IMR-90 (cell line): ENCODE data around the gene AGMO. TPM values are rescaled to one million over a fixed set of nuclear protein-coding genes. Genes with fewer than 3 reads are reported as not detected.
A peak's percentile ranks its signal among the peaks of the same experiment; 100 is the strongest.

Experiments
- ATAC-seq: fragments of 200-7000 bp; cut with Tn5 transposase; 2 replicates; pipeline ENCODE4 v1.9.1; 2020; ENCODE audit warnings: low read depth, mild to moderate bottlenecking, moderate library complexity
- BruUV-seq: library from RNA; stranded (reverse); fragments of 400-500 nt; replicated peaks from 2 replicates; lab custom pipeline; 2021; lab: Mats Ljungman, UMichigan
- CTCF ChIA-PET: fragments of 300-600 bp; formaldehyde crosslinking; extraction: SDS; loops from one replicate; lab custom pipeline; 2021; ENCODE audit warnings: antibody characterized with exemption; lab: Yijun Ruan, JAX
- POLR2A ChIA-PET: fragments of 300-600 bp; sonication (Branson Sonifier 250); formaldehyde crosslinking; loops from one replicate; lab custom pipeline; 2022; ENCODE audit warnings: antibody characterized with exemption; ENCODE audit not compliant: unreplicated experiment; lab: Charles Lee
- DNase-seq: peaks from one replicate; pipeline ENCODE4 v3.0.0; 2013
- H2AFZ ChIP-seq: replicated peaks from 2 replicates; pipeline ENCODE3; 2013; ENCODE audit warnings: low read length, mild to moderate bottlenecking; ENCODE audit not compliant: poor library complexity
- H2AK5ac ChIP-seq: 2 replicates; pipeline ENCODE4 v1.6.1; 2013; ENCODE audit warnings: low read depth, low read length, inconsistent platforms
- H2AK9ac ChIP-seq: replicated peaks from 2 replicates; pipeline ENCODE3; 2013; ENCODE audit warnings: mild to moderate bottlenecking, low read depth, low read length, moderate library complexity; ENCODE audit not compliant: poor library complexity
- H2BK120ac ChIP-seq: 2 replicates; pipeline ENCODE4 v1.6.1; 2013; ENCODE audit warnings: low read depth, low read length, inconsistent platforms
- H2BK15ac ChIP-seq: 3 replicates; pipeline ENCODE4 v1.6.1; 2013; ENCODE audit warnings: low read depth, low read length, inconsistent platforms
- H2BK20ac ChIP-seq: 2 replicates; pipeline ENCODE4 v1.6.1; 2013; ENCODE audit warnings: low read depth, mild to moderate bottlenecking, inconsistent platforms, low read length, moderate library complexity
- H2BK5ac ChIP-seq: 2 replicates; pipeline ENCODE4 v1.6.1; 2013; ENCODE audit warnings: mild to moderate bottlenecking, low read depth, low read length, inconsistent platforms; ENCODE audit not compliant: poor library complexity, severe bottlenecking
- H3K14ac ChIP-seq: replicated peaks from 2 replicates; pipeline ENCODE4 v1.6.1; 2013; ENCODE audit warnings: low read depth, low read length, inconsistent platforms
- H3K18ac ChIP-seq: 2 replicates; pipeline ENCODE4 v1.6.1; 2013; ENCODE audit warnings: low read depth, low read length, control low read depth
- H3K23ac ChIP-seq: 2 replicates; pipeline ENCODE4 v1.6.1; 2013; ENCODE audit warnings: low read depth, low read length, inconsistent platforms
- H3K27ac ChIP-seq: 2 replicates; pipeline ENCODE4 v1.5.1; 2013; ENCODE audit warnings: mild to moderate bottlenecking, control low read depth, low read length; ENCODE audit not compliant: insufficient read depth
- H3K27me3 ChIP-seq: 2 replicates; pipeline ENCODE4 v1.6.1; 2013; ENCODE audit warnings: low read length; ENCODE audit not compliant: control insufficient read depth, insufficient read depth
- H3K36me3 ChIP-seq: 2 replicates; pipeline ENCODE4 v1.6.1; 2013; ENCODE audit warnings: low read length, mixed read lengths; ENCODE audit not compliant: control insufficient read depth, insufficient read depth
- H3K4ac ChIP-seq: 2 replicates; pipeline ENCODE4 v1.6.1; 2013; ENCODE audit warnings: low read depth, low read length, inconsistent platforms
- H3K4me1 ChIP-seq: 2 replicates; pipeline ENCODE4 v1.6.1; 2013; ENCODE audit warnings: low read length, mixed read lengths; ENCODE audit not compliant: control insufficient read depth, insufficient read depth
- H3K4me2 ChIP-seq: 2 replicates; pipeline ENCODE4 v1.6.1; 2013; ENCODE audit warnings: low read depth, mild to moderate bottlenecking, control low read depth, low read length, moderate library complexity
- H3K4me3 ChIP-seq: 2 replicates; pipeline ENCODE4 v1.5.1; 2013; ENCODE audit warnings: low read depth, mild to moderate bottlenecking, control low read depth, low read length, moderate library complexity; ENCODE audit not compliant: insufficient read depth
- H3K56ac ChIP-seq: 2 replicates; pipeline ENCODE4 v1.6.1; 2013; ENCODE audit warnings: low read length, inconsistent platforms; ENCODE audit not compliant: insufficient read depth; ENCODE audit errors: extremely low read depth
- H3K79me1 ChIP-seq, 2 experiments: 2 replicates each; pipeline ENCODE4 v1.6.1; 2013; ENCODE audit warnings: low read length in 2 of 2, inconsistent platforms in 1 of 2, low read depth in 1 of 2
- H3K9ac ChIP-seq: 2 replicates; pipeline ENCODE4 v1.6.1; 2013; ENCODE audit warnings: low read depth, low read length, control low read depth
- H3K9me1 ChIP-seq: 2 replicates; pipeline ENCODE4 v1.6.1; 2013; ENCODE audit warnings: low read length, inconsistent platforms; ENCODE audit not compliant: insufficient read depth
- H3K9me3 ChIP-seq: 2 replicates; pipeline ENCODE4 v1.6.1; 2013; ENCODE audit warnings: low read length; ENCODE audit not compliant: control insufficient read depth, insufficient read depth
- H4K20me1 ChIP-seq: 2 replicates; pipeline ENCODE4 v1.6.1; 2013; ENCODE audit warnings: low read length, inconsistent platforms; ENCODE audit not compliant: insufficient read depth
- H4K5ac ChIP-seq: 2 replicates; pipeline ENCODE4 v1.6.1; 2013; ENCODE audit warnings: mild to moderate bottlenecking, low read depth, low read length, control low read depth
- H4K8ac ChIP-seq, 2 experiments: 2 replicates each; pipeline ENCODE4 v1.6.1; 2013; ENCODE audit warnings: low read depth in 2 of 2, low read length in 2 of 2, control low read depth in 1 of 2, inconsistent platforms in 1 of 2
- H4K91ac ChIP-seq: 2 replicates; pipeline ENCODE4 v1.6.1; 2013; ENCODE audit warnings: low read depth, low read length, inconsistent platforms; ENCODE audit not compliant: insufficient read depth
- MAFK ChIP-seq: IDR thresholded peaks from 2 replicates; pipeline ENCODE4 v1.6.1; 2012; ENCODE audit warnings: low read depth, low read length, improper control_type of control experiment
- RCOR1 ChIP-seq: IDR thresholded peaks from 2 replicates; pipeline ENCODE4 v1.6.1; 2012; ENCODE audit warnings: mild to moderate bottlenecking, low read length, improper control_type of control experiment; ENCODE audit not compliant: insufficient replicate concordance
- WGBS, 2 experiments: methylation state at CpG; one replicate each; pipeline versions ENCODE4 v1.1.5 to v1.1.7; 2013; ENCODE audit warnings: missing lambda C conversion rate in 2 of 2; ENCODE audit not compliant: insufficient read length in 1 of 2; ENCODE audit errors: extremely low coverage in 2 of 2; 5-methylcytosine and 5-hydroxymethylcytosine counted together
- dilution Hi-C: fragments of 300-500 bp; cut with HindIII; formaldehyde crosslinking; loops from one replicate; pipeline ENCODE4 v1.14.3; 2018; ENCODE audit warnings: low sequenced_read_pairs; ENCODE audit not compliant: unreplicated experiment
- in situ Hi-C: fragments of 300-500 bp; cut with MboI; formaldehyde crosslinking; loops from 3 replicates; pipeline ENCODE4 v1.14.3; 2019; ENCODE audit warnings: low sequenced_read_pairs, inconsistent platforms, mixed read lengths
- intact Hi-C: fragments of 100-400 bp; cut with micrococcal nuclease; formaldehyde crosslinking; loops from 2 replicates; pipeline ENCODE4 v1.10.0; 2022
- polyA plus RNA-seq, 3 experiments: library from polyadenylated mRNA; depleted of rRNA; stranded (reverse); fragments of >200 nt; gene quantifications; 2 replicates each; pipeline ENCODE4 v1.2.3, GENCODE V29; 2012; ENCODE audit warnings: low replicate concordance in 1 of 3
- total RNA-seq: library from RNA; depleted of rRNA; stranded (reverse); fragments of >200 nt; gene quantifications from 2 replicates; pipeline ENCODE4 v1.2.3, GENCODE V29; 2012

The AGMO gene
- total and polyA plus RNA-seq, 2 of the 4 experiments (the other 2 are of a cell fraction), result not detected

GRCh38 chr7:15367897-15368296 lies 193.9 kb downstream of the AGMO start:
- no CpG with 5 or more reads among the region's 3 CpGs for WGBS, 2 experiments
- Histone ChIP-seq H2BK20ac (no peak overlapping the region), H3K27ac (no peak overlapping the region), H3K4me3 (no peak overlapping the region), H3K56ac (no peak overlapping the region), H3K27me3 (no peaks in the 10 kb centered on the region), H3K4ac (no peak overlapping the region), H2AK5ac (no peak overlapping the region), H3K36me3 (no peaks in the 10 kb centered on the region), H4K20me1 (no peaks in the 10 kb centered on the region), H3K14ac (no peak overlapping the region), H3K9me3 (no peaks in the 10 kb centered on the region), H3K9me1 (no peaks in the 10 kb centered on the region), H2BK120ac (no peak overlapping the region), H3K79me1 (no peaks in the 10 kb centered on the region), H3K9ac (no peak overlapping the region), H3K4me2 (no peak overlapping the region), H2BK5ac (no peak overlapping the region), H4K5ac (no peak overlapping the region), H3K18ac (no peak overlapping the region), H3K23ac (no peak overlapping the region), H3K4me1 (no peaks in the 10 kb centered on the region), H4K91ac (no peak overlapping the region), H4K8ac (no peak overlapping the region), H2BK15ac (no peak overlapping the region), H2AFZ (no peak overlapping the region), H2AK9ac (no peak overlapping the region)
- ChIA-PET CTCF (no interaction called here), POLR2A (no interaction called here)
- dilution Hi-C loops (no loop called here), intact Hi-C loops (no loop called here), in situ Hi-C loops (no loop called here)
- ATAC-seq (no peak), DNase-seq (no peak)
- BruUV-seq, result no TSS peak
- TF ChIP-seq MAFK (peak; percentile 17; the same call in 1 of the 2 replicates), RCOR1 (no peak)
